HG03378 (cell line): ENCODE measurements around the gene VPS13C.

Experiments used
- ATAC-seq: cut with Tn5 transposase; IDR thresholded peaks from one replicate; pipeline ENCODE4 v1.9.1; 2021; ENCODE audit warnings: mild to moderate bottlenecking, moderate library complexity; ENCODE audit not compliant: unreplicated experiment

Gene VPS13C

GRCh38 chr15:61879219-61879618 lies 181.0 kb downstream of the VPS13C start:
- no peak for ATAC-seq

- no peak for ATAC-seq
Measured at GRCh38 chr15:61871926-61872522, 188.2 kb downstream of the VPS13C start.

GRCh38 chr15:61869656-61870055 lies 190.6 kb downstream of the VPS13C start:
- no peak for ATAC-seq

GRCh38 chr15:61861962-61862361 lies 198.3 kb downstream of the VPS13C start:
- no peak for ATAC-seq

- no peak for ATAC-seq
Measured at GRCh38 chr15:61857169-61857829, 202.9 kb downstream of the VPS13C start.

GRCh38 chr15:61856295-61856694 lies 204.0 kb downstream of the VPS13C start:
- ATAC-seq = no peak

- no peak for ATAC-seq
Measured at GRCh38 chr15:61853195-61853594, 207.1 kb downstream of the VPS13C start.

- no peak for ATAC-seq
Measured at GRCh38 chr15:61851955-61852354, 208.3 kb downstream of the VPS13C start.

- ATAC-seq = no peak
Measured at GRCh38 chr15:61849447-61849846, 210.8 kb downstream of the VPS13C start.

GRCh38 chr15:61841466-61841865 lies 218.8 kb downstream of the VPS13C start:
- ATAC-seq = no peak

GRCh38 chr15:61840090-61840489 lies 220.2 kb downstream of the VPS13C start:
- no peak for ATAC-seq

GRCh38 chr15:61839546-61839945 lies 220.7 kb downstream of the VPS13C start:
- ATAC-seq = no peak

GRCh38 chr15:61835496-61836106 lies 224.6 kb downstream of the VPS13C start:
- no peak for ATAC-seq

- ATAC-seq = no peak
Measured at GRCh38 chr15:61835029-61835428, 225.2 kb downstream of the VPS13C start.

GRCh38 chr15:61834076-61834697 lies 226.1 kb downstream of the VPS13C start:
- ATAC-seq = no peak

GRCh38 chr15:61832223-61832622 lies 228.0 kb downstream of the VPS13C start:
- no peak for ATAC-seq

- no peak for ATAC-seq
Measured at GRCh38 chr15:61831505-61831921, 228.7 kb downstream of the VPS13C start.

- ATAC-seq = no peak
Measured at GRCh38 chr15:61830536-61831330, 229.5 kb downstream of the VPS13C start.

GRCh38 chr15:61829514-61829889 lies 230.7 kb downstream of the VPS13C start:
- ATAC-seq = no peak

- no peak for ATAC-seq
Measured at GRCh38 chr15:61828860-61829513, 231.3 kb downstream of the VPS13C start.

GRCh38 chr15:61828008-61828407 lies 232.2 kb downstream of the VPS13C start:
- ATAC-seq = no peak
